ENCODE measurements around the gene NPAS2.

The NPAS2 gene

GRCh38 chr2:100823665-100824438 lies 3.9 kb downstream of the NPAS2 start:
- no peak overlapping the region for H3K4me3 ChIP-seq (ENCODE audit: control insufficient read depth, low read depth, low read length)
- no peak for TF ChIP-seq CTCF (conservative IDR thresholded peaks at IDR 0.05; ENCODE audit: control insufficient read depth, insufficient read depth, low read depth, low read length)
- DNase-seq (ENCODE audit: low read depth), result no peak

GRCh38 chr2:100824842-100825241 lies 4.9 kb downstream of the NPAS2 start:
- TF ChIP-seq CTCF (conservative IDR thresholded peaks at IDR 0.05; ENCODE audit: control insufficient read depth, insufficient read depth, low read depth, low read length), result no peak
- no peak for DNase-seq (ENCODE audit: low read depth)
- no peak overlapping the region for H3K4me3 ChIP-seq (ENCODE audit: control insufficient read depth, low read depth, low read length)

GRCh38 chr2:100826494-100826893 lies 6.6 kb downstream of the NPAS2 start:
- no peak for TF ChIP-seq CTCF (conservative IDR thresholded peaks at IDR 0.05; ENCODE audit: control insufficient read depth, insufficient read depth, low read depth, low read length)

GRCh38 chr2:100831158-100831750 lies 11.3 kb downstream of the NPAS2 start:
- TF ChIP-seq CTCF (conservative IDR thresholded peaks at IDR 0.05; ENCODE audit: control insufficient read depth, insufficient read depth, low read depth, low read length), result no peak
- H3K4me3 ChIP-seq (ENCODE audit: control insufficient read depth, low read depth, low read length), result no peak overlapping the region
- peak; percentile 85 for DNase-seq (ENCODE audit: low read depth)

More at GRCh38 chr2:100826494-100826893, 6.6 kb downstream of the NPAS2 start:
- no peak overlapping the region for H3K4me3 ChIP-seq (ENCODE audit: control insufficient read depth, low read depth, low read length)
- no peak for DNase-seq (ENCODE audit: low read depth)

- no peak for TF ChIP-seq CTCF (conservative IDR thresholded peaks at IDR 0.05; ENCODE audit: control insufficient read depth, insufficient read depth, low read depth, low read length)
- no peak for DNase-seq (ENCODE audit: low read depth)
- no peak overlapping the region for H3K4me3 ChIP-seq (ENCODE audit: control insufficient read depth, low read depth, low read length)
These were observed 11.9 kb downstream of the NPAS2 start for GRCh38 chr2:100831831-100832230.

- no peak for TF ChIP-seq CTCF (conservative IDR thresholded peaks at IDR 0.05; ENCODE audit: control insufficient read depth, insufficient read depth, low read depth, low read length)
- peak; percentile 49 for DNase-seq (ENCODE audit: low read depth)
- H3K4me3 ChIP-seq (ENCODE audit: control insufficient read depth, low read depth, low read length), result no peak overlapping the region
These were observed 12.9 kb downstream of the NPAS2 start for GRCh38 chr2:100832885-100833284.
